HepG2 (cell line): Measurements from ENCODE around the gene THUMPD1. TPM values are rescaled to one million over a fixed set of nuclear protein-coding genes. Genes with fewer than 3 reads are reported as not detected.

ENCODE experiments used
- ADNP ChIP-seq: sonication (generic); formaldehyde crosslinking; IDR thresholded peaks from 2 replicates; pipeline ENCODE4 v1.4.0; 2020; ENCODE audit warnings: missing genetic modification reagents
- BRD4 ChIP-seq: sonication (generic); formaldehyde crosslinking; IDR thresholded peaks from 2 replicates; pipeline ENCODE4 v1.4.0; 2020; ENCODE audit warnings: missing genetic modification reagents
- CAMTA2 ChIP-seq: sonication (generic); formaldehyde crosslinking; IDR thresholded peaks from 2 replicates; pipeline ENCODE4 v1.4.0; 2020; ENCODE audit warnings: mild to moderate bottlenecking, missing genetic modification reagents, borderline replicate concordance
- CBX2 ChIP-seq, 2 experiments: fragments of 200-600 bp in 1 of 2; sonication (generic); formaldehyde crosslinking in 1 of 2; IDR thresholded peaks; 2 replicates each; pipeline versions ENCODE4 v1.7.0 to v1.8.1; 2018 to 2022; ENCODE audit warnings: low read depth in 2 of 2, low read length in 1 of 2, mild to moderate bottlenecking in 1 of 2, missing genetic modification reagents in 1 of 2
- CBX5 ChIP-seq: sonication (generic); formaldehyde crosslinking; IDR thresholded peaks from 2 replicates; pipeline ENCODE4 v1.4.0; 2020; ENCODE audit warnings: missing genetic modification reagents, borderline replicate concordance
- CHD2 ChIP-seq: IDR thresholded peaks from 2 replicates; pipeline ENCODE4 v1.6.1; 2011; ENCODE audit warnings: low read depth, low read length, improper control_type of control experiment
- DMAP1 ChIP-seq: IDR thresholded peaks from 2 replicates; pipeline ENCODE4 v1.6.1; 2016
- DR1 ChIP-seq: sonication (generic); formaldehyde crosslinking; IDR thresholded peaks from 2 replicates; pipeline ENCODE4 v1.8.0; 2021; ENCODE audit warnings: mild to moderate bottlenecking, missing genetic modification reagents, inconsistent platforms
- IRX3 ChIP-seq: sonication (generic); formaldehyde crosslinking; IDR thresholded peaks from 2 replicates; pipeline ENCODE4 v1.8.1; 2023; ENCODE audit warnings: mild to moderate bottlenecking, low read depth, missing genetic modification reagents, borderline replicate concordance
- KDM2A ChIP-seq: sonication (generic); formaldehyde crosslinking; IDR thresholded peaks from 2 replicates; pipeline ENCODE4 v1.4.0; 2020; ENCODE audit warnings: low read depth, missing genetic modification reagents, borderline replicate concordance
- MAF1 ChIP-seq: sonication (generic); formaldehyde crosslinking; IDR thresholded peaks from 2 replicates; pipeline ENCODE4 v1.5.0; 2020; ENCODE audit warnings: missing genetic modification reagents, borderline replicate concordance
- NBN ChIP-seq: fragments of 450-650 bp; conservative IDR thresholded peaks from 2 replicates; pipeline ENCODE4 v1.6.1; 2017
- NR2F2 ChIP-seq: IDR thresholded peaks from 2 replicates; pipeline ENCODE4 v1.6.1; 2012; ENCODE audit warnings: low read depth, inconsistent platforms, borderline replicate concordance
- POLR2G ChIP-seq: fragments of 200-400 bp; formaldehyde crosslinking; IDR thresholded peaks from 2 replicates; pipeline ENCODE4 v1.6.1; 2018; ENCODE audit warnings: mild to moderate bottlenecking, low read depth, low read length, moderate library complexity
- RARG ChIP-seq: sonication (generic); formaldehyde crosslinking; IDR thresholded peaks from 2 replicates; pipeline ENCODE4 v1.4.0; 2020; ENCODE audit warnings: low read depth, mild to moderate bottlenecking, missing genetic modification reagents
- SALL1 ChIP-seq: sonication (generic); formaldehyde crosslinking; IDR thresholded peaks from 2 replicates; pipeline ENCODE4 v1.8.0; 2022; ENCODE audit warnings: mild to moderate bottlenecking, missing genetic modification reagents
- U2AF1 ChIP-seq: fragments of 200-400 bp; formaldehyde crosslinking; optimal IDR thresholded peaks from 2 replicates; pipeline ENCODE3; 2017; ENCODE audit warnings: mild to moderate bottlenecking, low read depth, low read length
- ZHX2 ChIP-seq, 2 experiments: sonication (generic) in 1 of 2; formaldehyde crosslinking in 1 of 2; IDR thresholded peaks; 2 replicates each; pipeline versions ENCODE4 v1.6.1 to v1.9.0; 2014 to 2022; ENCODE audit warnings: antibody characterized with exemption in 1 of 2, borderline replicate concordance in 1 of 2, inconsistent platforms in 1 of 2, low read depth in 1 of 2, missing genetic modification reagents in 1 of 2
- ZNF124 ChIP-seq: sonication (generic); formaldehyde crosslinking; IDR thresholded peaks from 2 replicates; pipeline ENCODE4 v1.4.0; 2020; ENCODE audit warnings: missing genetic modification reagents
- ZNF569 ChIP-seq: sonication (generic); formaldehyde crosslinking; IDR thresholded peaks from 2 replicates; pipeline ENCODE4 v1.5.0; 2020; ENCODE audit warnings: mild to moderate bottlenecking, missing genetic modification reagents, moderate library complexity, borderline replicate concordance
- ZNF780A ChIP-seq: sonication (generic); formaldehyde crosslinking; IDR thresholded peaks from 2 replicates; pipeline ENCODE4 v1.8.0; 2022; ENCODE audit warnings: mild to moderate bottlenecking, missing genetic modification reagents, moderate library complexity
- ZNF790 ChIP-seq: sonication (generic); formaldehyde crosslinking; IDR thresholded peaks from 2 replicates; pipeline ENCODE4 v1.8.0; 2022; ENCODE audit warnings: missing genetic modification reagents, mild to moderate bottlenecking, borderline replicate concordance
- ZNF816 ChIP-seq: sonication (generic); formaldehyde crosslinking; IDR thresholded peaks from 2 replicates; pipeline ENCODE4 v1.8.0; 2022; ENCODE audit warnings: missing genetic modification reagents, mild to moderate bottlenecking, borderline replicate concordance
- polyA plus RNA-seq, 8 experiments: library from polyadenylated mRNA; depleted of rRNA in 3 of 8; stranded (reverse) in 7 of 8; unstranded in 1 of 8; fragments of >200 nt; fragmentation: Illumina TruSeq in 4 of 8; extraction: Trizol in 4 of 8; gene quantifications; 2 replicates each; pipeline versions ENCODE4 v1.2.1 to v1.2.3, GENCODE V29; 2011 to 2016; ENCODE audit warnings: low read depth in 4 of 8, missing spikeins in 1 of 8, mixed read lengths in 1 of 8; ENCODE audit not compliant: insufficient read depth in 1 of 8
- total RNA-seq, 5 experiments: library from RNA; depleted of rRNA; stranded (reverse); fragments of >200 nt; fragmentation: Illumina TruSeq; extraction: Trizol; gene quantifications; 2 replicates each; pipeline ENCODE4 v1.2.3, GENCODE V29; 2016; ENCODE audit warnings: low read depth in 1 of 5

The THUMPD1 gene
- total and polyA plus RNA-seq, 2 of the 13 experiments (the other 11 are each of a cell fraction or from before 2014, with no cell fraction given): 22.7 to 69.1 TPM

DNA sequence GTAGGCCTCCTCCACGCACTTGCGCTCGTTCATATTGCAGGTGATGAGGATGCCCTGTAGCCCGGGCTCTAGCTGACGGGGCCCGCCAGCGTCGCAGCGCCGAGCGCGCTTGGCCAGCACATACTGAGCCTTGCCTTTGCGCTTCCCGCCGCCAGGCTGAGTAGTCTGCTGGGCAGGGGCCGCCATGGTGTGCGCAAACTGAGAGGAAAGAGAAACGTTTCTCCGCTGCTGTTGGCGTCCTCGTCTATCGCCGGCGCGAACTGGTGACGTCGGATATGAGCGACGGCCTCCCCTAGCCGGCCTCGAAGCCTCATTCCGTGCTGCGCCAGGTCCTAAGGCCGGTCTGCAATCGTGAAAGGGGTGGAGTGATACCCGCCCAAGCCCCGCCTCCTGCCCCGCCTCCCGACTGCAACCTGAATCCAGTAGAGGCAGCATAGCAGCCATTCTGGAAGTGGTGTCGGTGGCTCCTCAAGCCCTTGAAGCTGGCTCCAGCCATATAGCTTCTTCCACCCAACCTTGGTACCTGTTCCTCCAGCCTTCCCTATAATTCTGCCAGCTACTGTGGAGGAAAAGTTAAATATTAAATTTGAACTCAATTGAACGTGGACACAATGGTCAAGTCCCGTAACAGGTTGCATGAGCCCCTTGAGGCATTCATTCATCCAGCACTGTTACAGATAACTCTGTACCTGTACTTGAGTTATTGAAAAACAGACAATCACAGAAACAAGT is at the start of gene THUMPD1 (continued):
- TF ChIP-seq ZHX2 (IDR thresholded peaks at IDR 0.05; ENCODE audit: low read depth): peak; percentile 98
- peak; percentile 48; the same call in 1 of the 2 replicates for TF ChIP-seq ZHX2 (CRISPR knock-in tag; IDR thresholded peaks at IDR 0.05; ENCODE audit: borderline replicate concordance)
- TF ChIP-seq ADNP (CRISPR knock-in tag): peak; percentile 73; the same call in 1 of the 2 replicates
- peak; percentile 98 for TF ChIP-seq ZNF124 (CRISPR knock-in tag)
- peak; percentile 28; the same call in 1 of the 2 replicates for TF ChIP-seq IRX3 (CRISPR knock-in tag)
- peak; percentile 99 for TF ChIP-seq BRD4 (CRISPR knock-in tag)
- peak; percentile 96 for TF ChIP-seq DMAP1 (CRISPR knock-in tag)
- TF ChIP-seq SALL1 (CRISPR knock-in tag): peak; percentile 92
- no peak; the same call in 1 of the 2 replicates for TF ChIP-seq NR2F2
- peak; percentile 68 for TF ChIP-seq DR1
- peak; percentile 94 for TF ChIP-seq POLR2G
- TF ChIP-seq NBN: no peak
- peak; percentile 73; the same call in 1 of the 2 replicates for TF ChIP-seq ZNF790 (CRISPR knock-in tag)
- TF ChIP-seq CBX2 (IDR thresholded peaks at IDR 0.05; ENCODE audit: low read depth, low read length): no peak; the same call in 1 of the 2 replicates
- peak; percentile 86; the same call in 1 of the 2 replicates for TF ChIP-seq CBX2 (CRISPR knock-in tag; IDR thresholded peaks at IDR 0.05; ENCODE audit: low read depth)
- peak; percentile 91; the same call in 1 of the 2 replicates for TF ChIP-seq MAF1
- TF ChIP-seq RARG (CRISPR knock-in tag): no peak
- TF ChIP-seq ZNF780A: no peak
- TF ChIP-seq CHD2: no peak; the same call in none of the 2 replicates
- TF ChIP-seq CAMTA2: peak; percentile 97
- TF ChIP-seq U2AF1: no peak
- no peak for TF ChIP-seq ZNF569 (CRISPR knock-in tag)
- TF ChIP-seq ZNF816: no peak
- TF ChIP-seq KDM2A: peak; percentile 100
- peak; percentile 98 for TF ChIP-seq CBX5 (CRISPR knock-in tag)
